A549 treated with AZD9567 at 1 μM for 4 hours (cell line): ENCODE measurements around the gene RCOR3. TPM values are rescaled to one million over a fixed set of nuclear protein-coding genes. Genes with fewer than 3 reads are reported as not detected.

Source experiments
- total RNA-seq: library from RNA; stranded (reverse); fragments of 200-300 nt; extraction: Qiagen RNA extraction; gene quantifications from 5 replicates; pipeline ENCODE4 v1.2.3, GENCODE V29; 2022; ENCODE audit not compliant: insufficient read depth

RCOR3 gene
- 26.8 to 52.5 TPM (median 27.4 TPM) in 5 replicates for total RNA-seq

GRCh38 chr1:211258756-211259637, at the start of gene RCOR3:
Gene RCOR3, plus strand, starts transcription at chr1:211259366. Its CDS starts 195 bp downstream, at chr1:211259561.

GRCh38 chr1:211326528-211327345, 67.6 kb downstream of the RCOR3 start, which contains the start of gene TRAF5:
Gene TRAF5, plus strand, starts transcription at chr1:211326833. Its CDS starts 26,407 bp downstream, at chr1:211353240.

Other genes with a start within 250 kb of the RCOR3 start
- 1.1 to 1.8 TPM (median 1.6 TPM) in 5 replicates for gene KCNH1, start 125.2 kb upstream of the RCOR3 start, total RNA-seq
- 6.0 to 7.4 TPM (median 6.7 TPM) in 5 replicates for gene TRAF5, start 67.5 kb downstream of the RCOR3 start, total RNA-seq
- not detected in 5 replicates for gene RD3, start 232.8 kb downstream of the RCOR3 start, total RNA-seq